Measurements from ENCODE around the gene VSNL1. TPM values are rescaled to one million over a fixed set of nuclear protein-coding genes. Genes with fewer than 3 reads are reported as not detected.

Gene VSNL1
- total RNA-seq, 1 donor from 2014 or later = 6.1 TPM

- no peak for DNase-seq
- Mint-ChIP-seq H3K36me3 (ENCODE audit: unreplicated experiment) (no peaks in the 10 kb centered on the region), H3K4me3 (ENCODE audit: unreplicated experiment) (no peak overlapping the region), H3K27me3 (ENCODE audit: unreplicated experiment) (no peaks in the 10 kb centered on the region), H3K9me3 (ENCODE audit: unreplicated experiment) (no peaks in the 10 kb centered on the region), H3K4me1 (ENCODE audit: low read depth, unreplicated experiment) (peaks cover 5% of the 10 kb centered on the region), H3K27ac (ENCODE audit: unreplicated experiment) (no peak overlapping the region)
- TF ChIP-seq, protein P1, sequence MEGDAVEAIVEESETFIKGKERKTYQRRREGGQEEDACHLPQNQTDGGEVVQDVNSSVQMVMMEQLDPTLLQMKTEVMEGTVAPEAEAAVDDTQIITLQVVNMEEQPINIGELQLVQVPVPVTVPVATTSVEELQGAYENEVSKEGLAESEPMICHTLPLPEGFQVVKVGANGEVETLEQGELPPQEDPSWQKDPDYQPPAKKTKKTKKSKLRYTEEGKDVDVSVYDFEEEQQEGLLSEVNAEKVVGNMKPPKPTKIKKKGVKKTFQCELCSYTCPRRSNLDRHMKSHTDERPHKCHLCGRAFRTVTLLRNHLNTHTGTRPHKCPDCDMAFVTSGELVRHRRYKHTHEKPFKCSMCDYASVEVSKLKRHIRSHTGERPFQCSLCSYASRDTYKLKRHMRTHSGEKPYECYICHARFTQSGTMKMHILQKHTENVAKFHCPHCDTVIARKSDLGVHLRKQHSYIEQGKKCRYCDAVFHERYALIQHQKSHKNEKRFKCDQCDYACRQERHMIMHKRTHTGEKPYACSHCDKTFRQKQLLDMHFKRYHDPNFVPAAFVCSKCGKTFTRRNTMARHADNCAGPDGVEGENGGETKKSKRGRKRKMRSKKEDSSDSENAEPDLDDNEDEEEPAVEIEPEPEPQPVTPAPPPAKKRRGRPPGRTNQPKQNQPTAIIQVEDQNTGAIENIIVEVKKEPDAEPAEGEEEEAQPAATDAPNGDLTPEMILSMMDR (IDR thresholded peaks at IDR 0.05; ENCODE audit: partially characterized antibody, unreplicated experiment) = no peak
These were observed 44.2 kb downstream of the VSNL1 start for GRCh38 chr2:17584689-17585088.

DNA sequence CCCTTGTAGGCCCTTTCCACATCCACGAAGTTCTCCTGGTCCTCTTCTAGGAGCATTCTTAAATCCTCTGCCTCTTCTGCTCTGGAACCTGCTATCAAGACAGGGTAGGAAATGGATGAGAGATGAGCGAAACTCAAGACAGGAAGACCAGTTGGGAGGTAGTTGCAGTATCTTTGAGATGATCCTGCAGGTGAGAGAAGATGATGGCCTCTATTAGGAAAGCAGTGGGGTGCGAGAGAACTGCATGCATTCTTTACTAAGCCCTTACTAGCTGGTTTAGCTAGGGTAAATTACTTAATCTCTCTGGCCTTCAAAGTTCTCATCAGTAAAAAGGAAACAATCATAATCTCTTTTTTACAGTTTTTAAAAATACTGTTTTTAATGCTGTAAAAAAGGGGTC is 47.0 kb downstream of the VSNL1 start:
- peaks cover 7% of the 10 kb centered on the region for H3K4me1 Mint-ChIP-seq (ENCODE audit: low read depth, unreplicated experiment)
- no peak overlapping the region for H3K27ac Mint-ChIP-seq (ENCODE audit: unreplicated experiment)
- H3K36me3 Mint-ChIP-seq (ENCODE audit: unreplicated experiment) = no peaks in the 10 kb centered on the region
- TF ChIP-seq, protein P1 (IDR thresholded peaks at IDR 0.05; ENCODE audit: partially characterized antibody, unreplicated experiment) = no peak
- H3K27me3 Mint-ChIP-seq (ENCODE audit: unreplicated experiment) = peaks cover 3% of the 10 kb centered on the region
- DNase-seq = no peak
- no peaks in the 10 kb centered on the region for H3K9me3 Mint-ChIP-seq (ENCODE audit: unreplicated experiment)
- no peak overlapping the region for H3K4me3 Mint-ChIP-seq (ENCODE audit: unreplicated experiment)

DNA sequence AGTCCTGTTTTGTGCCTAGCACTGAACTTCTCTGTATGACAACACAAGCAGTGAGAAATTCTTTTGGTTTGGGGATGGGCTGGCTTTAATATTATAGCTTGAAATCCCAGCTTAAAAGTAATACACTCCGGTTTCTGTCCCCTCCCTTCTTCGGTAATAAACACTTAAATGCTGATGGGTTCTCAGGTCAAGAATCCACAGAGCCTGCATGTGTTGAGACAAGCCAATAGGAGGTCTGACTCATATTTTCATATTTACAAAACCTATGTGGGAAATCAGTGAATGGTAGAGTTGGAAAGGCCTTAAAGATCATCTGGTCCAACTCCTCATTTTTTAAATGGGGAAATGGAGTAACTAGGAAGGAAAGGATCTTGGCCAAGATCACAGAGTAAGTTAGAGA is 47.5 kb downstream of the VSNL1 start:
- H3K27me3 Mint-ChIP-seq (ENCODE audit: unreplicated experiment) = peaks cover 3% of the 10 kb centered on the region
- no peak for DNase-seq
- no peak overlapping the region for H3K27ac Mint-ChIP-seq (ENCODE audit: unreplicated experiment)
- H3K9me3 Mint-ChIP-seq (ENCODE audit: unreplicated experiment) = no peaks in the 10 kb centered on the region
- TF ChIP-seq, protein P1 (IDR thresholded peaks at IDR 0.05; ENCODE audit: partially characterized antibody, unreplicated experiment) = no peak
- no peak overlapping the region for H3K4me3 Mint-ChIP-seq (ENCODE audit: unreplicated experiment)
- no peaks in the 10 kb centered on the region for H3K36me3 Mint-ChIP-seq (ENCODE audit: unreplicated experiment)
- peaks cover 7% of the 10 kb centered on the region for H3K4me1 Mint-ChIP-seq (ENCODE audit: low read depth, unreplicated experiment)

DNA sequence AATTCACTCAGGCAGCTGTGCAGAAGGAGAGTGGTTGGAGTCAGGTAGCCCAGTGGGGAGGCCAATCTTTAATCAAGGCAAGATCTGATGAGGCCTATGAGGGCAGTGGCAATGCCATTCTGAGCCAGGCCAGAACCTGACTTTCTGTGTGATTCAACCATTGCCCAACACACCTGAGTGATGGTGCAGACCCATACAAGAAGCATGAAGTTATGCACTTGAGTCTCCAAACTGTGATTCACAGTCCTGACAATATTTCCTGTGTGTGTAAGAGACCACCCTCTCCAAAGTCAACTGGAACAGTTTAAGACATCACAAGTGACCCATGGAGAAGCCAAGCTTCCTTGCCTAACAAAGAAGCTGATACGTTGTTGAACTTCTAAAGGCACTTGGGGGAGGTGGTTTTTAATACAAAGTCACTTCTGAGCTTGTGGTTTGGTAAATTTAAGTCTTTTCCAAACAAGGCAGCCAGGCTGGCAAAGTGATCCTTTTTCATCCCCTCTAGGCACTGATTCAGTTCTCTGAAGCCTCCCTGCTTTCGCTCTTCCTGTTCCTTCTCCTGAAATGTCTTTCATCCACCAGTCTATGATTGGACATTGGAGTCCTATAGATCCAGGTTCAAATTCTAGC is 49.0 kb downstream of the VSNL1 start:
- TF ChIP-seq, protein P1 (IDR thresholded peaks at IDR 0.05; ENCODE audit: partially characterized antibody, unreplicated experiment) = no peak
- H3K36me3 Mint-ChIP-seq (ENCODE audit: unreplicated experiment) = no peaks in the 10 kb centered on the region
- DNase-seq = no peak
- peaks cover 1% of the 10 kb centered on the region for H3K9me3 Mint-ChIP-seq (ENCODE audit: unreplicated experiment)
- no peak overlapping the region for H3K27ac Mint-ChIP-seq (ENCODE audit: unreplicated experiment)
- H3K4me1 Mint-ChIP-seq (ENCODE audit: low read depth, unreplicated experiment) = peaks cover 7% of the 10 kb centered on the region
- H3K4me3 Mint-ChIP-seq (ENCODE audit: unreplicated experiment) = no peak overlapping the region
- H3K27me3 Mint-ChIP-seq (ENCODE audit: unreplicated experiment) = peaks cover 3% of the 10 kb centered on the region

- peaks cover 3% of the 10 kb centered on the region for H3K27me3 Mint-ChIP-seq (ENCODE audit: unreplicated experiment)
- TF ChIP-seq, protein P1 (IDR thresholded peaks at IDR 0.05; ENCODE audit: partially characterized antibody, unreplicated experiment) = no peak
- H3K4me1 Mint-ChIP-seq (ENCODE audit: low read depth, unreplicated experiment) = peaks cover 2% of the 10 kb centered on the region
- H3K4me3 Mint-ChIP-seq (ENCODE audit: unreplicated experiment) = no peak overlapping the region
- no peak overlapping the region for H3K27ac Mint-ChIP-seq (ENCODE audit: unreplicated experiment)
- DNase-seq = no peak
- no peaks in the 10 kb centered on the region for H3K36me3 Mint-ChIP-seq (ENCODE audit: unreplicated experiment)
- peaks cover 2% of the 10 kb centered on the region for H3K9me3 Mint-ChIP-seq (ENCODE audit: unreplicated experiment)
These were observed 49.9 kb downstream of the VSNL1 start for GRCh38 chr2:17590342-17590911.
